ENCODE data around the gene GABRB3. TPM values are rescaled to one million over a fixed set of nuclear protein-coding genes. Genes with fewer than 3 reads are reported as not detected.

The GABRB3 gene
- total RNA-seq, 3 donors from 2014 or later = 0.52 to 3.2 (median 3.1) TPM

DNA sequence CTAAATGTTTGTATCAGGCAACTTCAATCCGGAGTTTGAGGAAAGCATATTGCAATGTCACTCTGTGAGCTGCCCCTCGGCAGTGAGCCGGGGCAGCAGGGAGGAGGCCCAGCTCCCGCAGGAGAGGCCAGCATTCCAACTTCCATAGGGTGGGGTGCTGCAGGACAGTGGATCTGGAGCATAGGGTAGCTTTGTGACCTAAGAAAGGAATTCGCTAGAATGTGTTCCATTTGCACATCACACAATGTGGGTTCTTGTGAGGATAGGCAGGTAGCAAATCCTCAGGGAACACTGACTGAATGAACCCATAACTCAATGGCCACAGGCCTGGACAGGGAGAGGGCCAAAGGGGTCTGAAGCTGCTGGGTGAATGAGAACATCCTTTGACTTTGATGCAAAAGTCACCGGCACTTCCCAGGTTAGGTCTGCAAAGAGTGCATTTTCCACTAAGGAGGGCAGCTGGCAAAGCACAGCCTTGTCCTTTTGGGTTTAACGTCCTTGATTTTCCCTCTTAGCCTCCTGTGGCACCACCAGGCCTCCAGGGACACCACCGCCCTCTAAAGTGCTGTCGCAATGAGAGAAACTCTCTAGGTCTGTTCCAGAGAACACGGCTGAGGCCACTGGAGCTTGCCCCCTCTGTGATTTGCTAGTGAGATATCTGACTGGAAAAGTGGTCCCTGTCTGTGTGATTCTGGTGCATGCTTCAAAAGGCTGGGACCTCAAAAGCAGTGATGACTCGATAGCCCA is 36.2 kb downstream of the GABRB3 start:
- H3K9me3 ChIP-seq = peaks cover 61% of the 10 kb centered on the region
- DNase-seq (no peak), ATAC-seq (no peak)
- intact Hi-C loops (cut with DNase I, micrococcal nuclease) = no loop called here
- H3K4me3 ChIP-seq = no peak overlapping the region
- H3K36me3 ChIP-seq (ENCODE audit: low read depth) = no peaks in the 10 kb centered on the region
- H3K4me1 ChIP-seq (ENCODE audit: low read depth) = no peaks in the 10 kb centered on the region
- TF ChIP-seq, protein P1, sequence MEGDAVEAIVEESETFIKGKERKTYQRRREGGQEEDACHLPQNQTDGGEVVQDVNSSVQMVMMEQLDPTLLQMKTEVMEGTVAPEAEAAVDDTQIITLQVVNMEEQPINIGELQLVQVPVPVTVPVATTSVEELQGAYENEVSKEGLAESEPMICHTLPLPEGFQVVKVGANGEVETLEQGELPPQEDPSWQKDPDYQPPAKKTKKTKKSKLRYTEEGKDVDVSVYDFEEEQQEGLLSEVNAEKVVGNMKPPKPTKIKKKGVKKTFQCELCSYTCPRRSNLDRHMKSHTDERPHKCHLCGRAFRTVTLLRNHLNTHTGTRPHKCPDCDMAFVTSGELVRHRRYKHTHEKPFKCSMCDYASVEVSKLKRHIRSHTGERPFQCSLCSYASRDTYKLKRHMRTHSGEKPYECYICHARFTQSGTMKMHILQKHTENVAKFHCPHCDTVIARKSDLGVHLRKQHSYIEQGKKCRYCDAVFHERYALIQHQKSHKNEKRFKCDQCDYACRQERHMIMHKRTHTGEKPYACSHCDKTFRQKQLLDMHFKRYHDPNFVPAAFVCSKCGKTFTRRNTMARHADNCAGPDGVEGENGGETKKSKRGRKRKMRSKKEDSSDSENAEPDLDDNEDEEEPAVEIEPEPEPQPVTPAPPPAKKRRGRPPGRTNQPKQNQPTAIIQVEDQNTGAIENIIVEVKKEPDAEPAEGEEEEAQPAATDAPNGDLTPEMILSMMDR (IDR thresholded peaks at IDR 0.05) = no peak

DNA sequence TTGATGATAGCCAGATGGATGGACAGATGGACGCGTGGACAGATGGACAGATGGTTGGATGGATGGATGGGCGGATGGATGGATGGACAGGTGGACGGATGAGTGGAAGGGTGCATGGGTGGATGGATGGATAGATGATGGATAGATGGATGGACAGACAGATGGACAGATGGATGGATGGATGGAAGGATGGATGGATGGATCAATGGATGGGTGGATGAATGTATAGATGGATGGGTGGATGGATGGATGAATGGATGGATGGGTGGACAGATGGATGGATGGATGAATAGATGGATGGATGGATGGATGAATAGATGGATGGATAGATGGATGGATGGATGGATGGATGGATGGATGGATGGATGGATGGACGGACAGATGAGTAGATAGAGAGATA is 40.9 kb downstream of the GABRB3 start:
- Histone ChIP-seq H3K4me3 (no peak overlapping the region), H3K36me3 (ENCODE audit: low read depth) (no peaks in the 10 kb centered on the region), H3K4me1 (ENCODE audit: low read depth) (no peaks in the 10 kb centered on the region), H3K9me3 (peaks cover 77% of the 10 kb centered on the region)
- intact Hi-C loops (cut with DNase I, micrococcal nuclease) = no loop called here
- TF ChIP-seq, protein P1 (IDR thresholded peaks at IDR 0.05) = no peak
- no peak for DNase-seq
- no peak for ATAC-seq

DNA sequence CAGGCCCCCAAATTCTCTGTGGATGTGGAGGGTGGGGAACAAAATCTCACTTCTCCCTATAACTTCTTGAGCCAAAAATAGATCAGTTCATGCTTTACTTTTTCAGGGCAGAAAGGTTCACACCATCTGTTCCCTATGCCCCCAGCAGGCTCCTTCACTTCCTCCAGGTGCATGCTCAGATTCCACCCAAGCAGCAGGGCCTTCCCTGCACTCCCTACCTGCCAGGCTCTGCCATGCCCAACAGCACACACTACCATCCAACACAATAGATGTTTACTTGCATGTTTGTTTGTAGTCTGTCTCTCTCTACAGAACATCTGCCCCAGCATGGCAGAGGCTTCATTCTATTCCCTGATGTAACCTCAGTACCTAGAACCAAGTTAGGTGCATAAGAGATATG is 43.3 kb downstream of the GABRB3 start:
- TF ChIP-seq, protein P1 (IDR thresholded peaks at IDR 0.05) = no peak
- Histone ChIP-seq H3K9me3 (peaks cover 73% of the 10 kb centered on the region), H3K4me1 (ENCODE audit: low read depth) (no peaks in the 10 kb centered on the region), H3K4me3 (no peak overlapping the region), H3K36me3 (ENCODE audit: low read depth) (no peaks in the 10 kb centered on the region)
- intact Hi-C loops (cut with DNase I, micrococcal nuclease) = no loop called here
- no peak for ATAC-seq
- DNase-seq = no peak

DNA sequence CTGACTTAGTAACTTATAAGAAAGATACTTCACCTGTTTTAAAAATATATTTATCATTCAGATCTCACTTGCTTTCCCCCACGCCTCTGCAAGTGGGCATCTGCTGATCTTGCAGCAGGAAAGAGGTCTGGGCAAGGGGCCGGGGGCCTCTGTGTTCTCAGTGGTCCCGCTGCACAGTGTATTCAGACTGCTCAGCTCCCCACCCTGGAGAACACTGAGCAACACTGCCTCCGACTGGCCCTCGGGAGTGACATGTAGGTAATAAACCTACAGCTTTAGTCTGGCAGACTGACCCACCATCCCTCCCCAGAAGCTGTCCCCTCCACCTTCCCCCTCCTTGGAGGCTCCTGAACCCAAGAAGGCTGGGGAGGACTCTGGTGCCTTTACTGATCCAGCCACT is 43.8 kb downstream of the GABRB3 start:
- Histone ChIP-seq H3K36me3 (ENCODE audit: low read depth) (no peaks in the 10 kb centered on the region), H3K4me3 (no peak overlapping the region), H3K4me1 (ENCODE audit: low read depth) (no peaks in the 10 kb centered on the region), H3K9me3 (peaks cover 67% of the 10 kb centered on the region)
- DNase-seq (no peak), ATAC-seq (no peak)
- TF ChIP-seq, protein P1 (IDR thresholded peaks at IDR 0.05) = no peak
- intact Hi-C loops (cut with DNase I, micrococcal nuclease) = no loop called here

DNA sequence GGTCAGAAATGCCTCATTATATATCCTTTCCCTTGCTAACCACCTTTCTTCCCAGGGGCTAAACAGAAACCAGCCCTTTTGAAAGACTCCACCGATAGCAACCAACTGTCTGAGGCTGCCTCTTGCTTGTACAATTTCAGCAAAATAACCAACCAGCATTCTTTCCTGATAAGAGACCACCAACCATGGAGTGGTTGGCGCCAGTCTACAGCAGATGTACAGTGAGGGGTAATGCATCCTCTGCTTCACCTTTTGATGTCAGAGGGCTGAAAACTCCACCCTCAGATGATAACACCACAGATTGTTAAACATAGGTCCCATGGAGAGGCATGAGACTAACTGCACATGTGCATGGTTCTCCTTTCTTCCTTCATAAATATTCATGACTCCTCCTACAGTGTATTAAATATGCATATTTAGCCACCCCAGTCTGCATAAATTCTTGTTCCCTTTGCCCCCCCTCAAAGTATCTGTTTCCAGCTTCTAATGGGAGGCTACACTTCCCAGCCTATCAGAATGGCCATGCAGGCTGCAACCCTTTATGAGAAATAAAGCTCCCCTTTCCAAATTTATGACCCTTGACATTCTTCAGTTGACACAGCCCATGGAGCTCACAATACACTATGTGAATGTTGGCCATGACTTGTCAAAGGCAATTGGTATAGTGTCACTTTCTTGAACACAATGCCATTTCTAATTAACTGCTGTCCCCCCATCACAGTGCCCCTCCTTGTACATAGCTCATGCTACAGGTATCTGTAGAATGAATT is 48.3 kb downstream of the GABRB3 start:
- H3K4me1 ChIP-seq (ENCODE audit: low read depth) = no peaks in the 10 kb centered on the region
- no peak for DNase-seq
- no peak overlapping the region for H3K4me3 ChIP-seq
- H3K9me3 ChIP-seq = peaks cover 49% of the 10 kb centered on the region
- H3K36me3 ChIP-seq (ENCODE audit: low read depth) = no peaks in the 10 kb centered on the region
- TF ChIP-seq, protein P1 (IDR thresholded peaks at IDR 0.05) = no peak
- no peak for ATAC-seq
- intact Hi-C loops (cut with DNase I, micrococcal nuclease) = no loop called here
